H9 (cell line): ENCODE measurements around the gene HYI. TPM values are rescaled to one million over a fixed set of nuclear protein-coding genes. Genes with fewer than 3 reads are reported as not detected.

ENCODE experiments used
- DNase-seq: peaks from one replicate; pipeline ENCODE4 v3.0.0-alpha.2; 2017
- H2AFZ ChIP-seq: one replicate; pipeline ENCODE4 v1.6.1; 2013; ENCODE audit warnings: mild to moderate bottlenecking, low read length, control low read depth, moderate library complexity
- H2AK5ac ChIP-seq: 2 replicates; pipeline ENCODE4 v1.6.1; 2013; ENCODE audit warnings: low read length, control low read depth, mixed read lengths; ENCODE audit not compliant: insufficient read length
- H2BK120ac ChIP-seq: one replicate; pipeline ENCODE4 v1.6.1; 2013; ENCODE audit warnings: low read depth, mild to moderate bottlenecking, low read length, control low read depth, inconsistent platforms; ENCODE audit not compliant: poor library complexity, severe bottlenecking
- H2BK12ac ChIP-seq: 2 replicates; pipeline ENCODE4 v1.6.1; 2013; ENCODE audit warnings: low read length, control low read depth, mixed read lengths, low read depth; ENCODE audit not compliant: insufficient read length
- H2BK15ac ChIP-seq: 2 replicates; pipeline ENCODE4 v1.6.1; 2013; ENCODE audit warnings: low read depth, low read length, control low read depth
- H2BK20ac ChIP-seq: one replicate; pipeline ENCODE4 v1.6.1; 2013; ENCODE audit warnings: low read depth, mild to moderate bottlenecking, low read length, control low read depth, inconsistent platforms; ENCODE audit not compliant: poor library complexity, severe bottlenecking
- H2BK5ac ChIP-seq: 2 replicates; pipeline ENCODE4 v1.6.1; 2013; ENCODE audit warnings: low read length, control low read depth, mixed read lengths; ENCODE audit not compliant: insufficient read length
- H3K14ac ChIP-seq: 2 replicates; pipeline ENCODE4 v1.6.1; 2013; ENCODE audit warnings: low read length, control low read depth; ENCODE audit not compliant: insufficient read depth
- H3K18ac ChIP-seq: 2 replicates; pipeline ENCODE4 v1.6.1; 2013; ENCODE audit warnings: low read depth, mild to moderate bottlenecking, mixed read lengths, low read length, control low read depth; ENCODE audit not compliant: insufficient read length
- H3K23ac ChIP-seq: 2 replicates; pipeline ENCODE4 v1.6.1; 2013; ENCODE audit warnings: low read length, control low read depth, mixed read lengths, low read depth; ENCODE audit not compliant: insufficient read length
- H3K23me2 ChIP-seq: 2 replicates; pipeline ENCODE4 v1.6.1; 2013; ENCODE audit warnings: low read depth, mild to moderate bottlenecking, mixed read lengths, low read length, control low read depth; ENCODE audit not compliant: insufficient read length, poor library complexity, severe bottlenecking
- H3K27ac ChIP-seq: 2 replicates; pipeline ENCODE4 v1.5.1; 2013; ENCODE audit warnings: low read length, control low read depth, mixed read lengths, low read depth; ENCODE audit not compliant: insufficient read length
- H3K27me3 ChIP-seq: 2 replicates; pipeline ENCODE4 v1.6.1; 2013; ENCODE audit warnings: low read length, control low read depth, inconsistent platforms; ENCODE audit not compliant: insufficient read depth
- H3K4ac ChIP-seq: 2 replicates; pipeline ENCODE4 v1.6.1; 2013; ENCODE audit warnings: low read depth, mild to moderate bottlenecking, control low read depth, inconsistent platforms, low read length, moderate library complexity
- H3K4me1 ChIP-seq: 2 replicates; pipeline ENCODE4 v1.6.1; 2013; ENCODE audit warnings: low read length, control low read depth, inconsistent platforms; ENCODE audit not compliant: insufficient read depth
- H3K4me2 ChIP-seq: 2 replicates; pipeline ENCODE4 v1.6.1; 2013; ENCODE audit warnings: low read length, control low read depth, mixed read lengths; ENCODE audit not compliant: insufficient read length, insufficient read depth
- H3K56ac ChIP-seq: 2 replicates; pipeline ENCODE4 v1.6.1; 2013; ENCODE audit warnings: low read depth, mild to moderate bottlenecking, mixed read lengths, low read length, control low read depth; ENCODE audit not compliant: insufficient read length
- H3K79me1 ChIP-seq: 2 replicates; pipeline ENCODE4 v1.6.1; 2013; ENCODE audit warnings: low read depth, mild to moderate bottlenecking, moderate library complexity, low read length, control low read depth, inconsistent platforms; ENCODE audit not compliant: insufficient read depth, poor library complexity, severe bottlenecking
- H3K79me2 ChIP-seq: 2 replicates; pipeline ENCODE4 v1.6.1; 2013; ENCODE audit warnings: low read length, control low read depth, inconsistent platforms; ENCODE audit not compliant: insufficient read depth
- H3K9ac ChIP-seq: 2 replicates; pipeline ENCODE4 v1.6.1; 2013; ENCODE audit warnings: low read length, control low read depth, mixed read lengths; ENCODE audit not compliant: insufficient read length; ENCODE audit errors: extremely low read depth
- H3K9me3 ChIP-seq: one replicate; pipeline ENCODE4 v1.6.1; 2013; ENCODE audit warnings: low read depth, low read length, inconsistent platforms; ENCODE audit not compliant: control insufficient read depth
- H3T11ph ChIP-seq: one replicate; pipeline ENCODE4 v1.6.1; 2013; ENCODE audit warnings: mild to moderate bottlenecking, low read length, control low read depth, inconsistent platforms
- H4K20me1 ChIP-seq: one replicate; pipeline ENCODE4 v1.6.1; 2013; ENCODE audit not compliant: control insufficient read depth, insufficient read length, insufficient read depth
- H4K5ac ChIP-seq: 2 replicates; pipeline ENCODE4 v1.6.1; 2013; ENCODE audit warnings: low read depth, mild to moderate bottlenecking, mixed read lengths, low read length, control low read depth; ENCODE audit not compliant: insufficient read length
- H4K8ac ChIP-seq: replicated peaks from 2 replicates; pipeline ENCODE4 v1.6.1; 2013; ENCODE audit warnings: low read length, control low read depth, mixed read lengths, low read depth; ENCODE audit not compliant: insufficient read length
- H4K91ac ChIP-seq: 2 replicates; pipeline ENCODE4 v1.6.1; 2013; ENCODE audit warnings: low read depth, mild to moderate bottlenecking, moderate library complexity, mixed read lengths, low read length, control low read depth; ENCODE audit not compliant: insufficient read length
- H3K27ac Mint-ChIP-seq, 3 experiments: 2 replicates in 2 of 3; 3 replicates in 1 of 3; pipeline ENCODE4 v1.8.0; 2020 to 2021; ENCODE audit warnings: mixed read lengths in 3 of 3, mild to moderate bottlenecking in 1 of 3, moderate library complexity in 1 of 3
- H3K27me3 Mint-ChIP-seq: 2 replicates; pipeline ENCODE4 v1.8.0; 2021; ENCODE audit warnings: low read depth, mild to moderate bottlenecking, moderate library complexity, mixed read lengths
- H3K36me3 Mint-ChIP-seq, 3 experiments: 2 replicates in 2 of 3; 3 replicates in 1 of 3; pipeline ENCODE4 v1.8.0; 2020 to 2021; ENCODE audit warnings: low read depth in 3 of 3, mixed read lengths in 3 of 3; ENCODE audit not compliant: insufficient read depth in 1 of 3
- H3K4me1 Mint-ChIP-seq, 2 experiments: 2 replicates each; pipeline ENCODE4 v1.8.0; 2020; ENCODE audit warnings: mixed read lengths in 2 of 2
- H3K4me3 Mint-ChIP-seq, 2 experiments: 2 replicates in 1 of 2; 3 replicates in 1 of 2; pipeline ENCODE4 v1.8.0; 2020 to 2021; ENCODE audit warnings: mild to moderate bottlenecking in 2 of 2, mixed read lengths in 2 of 2, moderate library complexity in 1 of 2
- H3K9me3 Mint-ChIP-seq, 2 experiments: 2 replicates in 1 of 2; 3 replicates in 1 of 2; pipeline ENCODE4 v1.8.0; 2020; ENCODE audit warnings: mild to moderate bottlenecking in 2 of 2, mixed read lengths in 2 of 2, moderate library complexity in 1 of 2
- WGBS: extraction: QIAGEN DNeasy Blood & Tissue Kit; methylation state at CpG from one replicate; pipeline ENCODE4 v1.1.7; 2013; ENCODE audit warnings: missing lambda C conversion rate, low lambda C conversion rate, mixed read lengths; ENCODE audit not compliant: insufficient read length; ENCODE audit errors: extremely low coverage; 5-methylcytosine and 5-hydroxymethylcytosine counted together
- total RNA-seq: library from RNA; stranded (reverse); gene quantifications from 2 replicates; pipeline ENCODE4 v1.2.1, GENCODE V29; 2021
- TF ChIP-seq, protein P1 (sequence below): fragments of 200-600 bp; sonication (generic); conservative IDR thresholded peaks from 3 replicates; pipeline ENCODE4 v1.8.0; 2021; ENCODE audit warnings: antibody characterized with exemption, mild to moderate bottlenecking

The HYI gene
- total RNA-seq, 1 experiment from 2014 or later = 16.1 TPM

- H3K79me1 ChIP-seq = no peaks in the 10 kb centered on the region
- H3K27me3 ChIP-seq = no peaks in the 10 kb centered on the region
- H2BK5ac ChIP-seq = no peak overlapping the region
- H3K4ac ChIP-seq = no peak overlapping the region
- no peak overlapping the region for H3K56ac ChIP-seq
- DNase-seq = no peak
- H3K79me2 ChIP-seq = no peaks in the 10 kb centered on the region
- no peak overlapping the region for H3K9ac ChIP-seq
- no peak overlapping the region for H2BK12ac ChIP-seq
- no peaks in the 10 kb centered on the region for H3K23me2 ChIP-seq
- no peak overlapping the region; a peak in 1 of 7 replicates for H3K27ac Mint-ChIP-seq
- no peak overlapping the region for H2BK20ac ChIP-seq
- H3K27me3 Mint-ChIP-seq = no peaks in the 10 kb centered on the region
- WGBS = no CpG with 5 or more reads among the region's 14 CpGs
- H4K91ac ChIP-seq = no peak overlapping the region
- H3K14ac ChIP-seq = no peak overlapping the region
- no peaks in the 10 kb centered on the region for H4K20me1 ChIP-seq
- TF ChIP-seq, protein P1, sequence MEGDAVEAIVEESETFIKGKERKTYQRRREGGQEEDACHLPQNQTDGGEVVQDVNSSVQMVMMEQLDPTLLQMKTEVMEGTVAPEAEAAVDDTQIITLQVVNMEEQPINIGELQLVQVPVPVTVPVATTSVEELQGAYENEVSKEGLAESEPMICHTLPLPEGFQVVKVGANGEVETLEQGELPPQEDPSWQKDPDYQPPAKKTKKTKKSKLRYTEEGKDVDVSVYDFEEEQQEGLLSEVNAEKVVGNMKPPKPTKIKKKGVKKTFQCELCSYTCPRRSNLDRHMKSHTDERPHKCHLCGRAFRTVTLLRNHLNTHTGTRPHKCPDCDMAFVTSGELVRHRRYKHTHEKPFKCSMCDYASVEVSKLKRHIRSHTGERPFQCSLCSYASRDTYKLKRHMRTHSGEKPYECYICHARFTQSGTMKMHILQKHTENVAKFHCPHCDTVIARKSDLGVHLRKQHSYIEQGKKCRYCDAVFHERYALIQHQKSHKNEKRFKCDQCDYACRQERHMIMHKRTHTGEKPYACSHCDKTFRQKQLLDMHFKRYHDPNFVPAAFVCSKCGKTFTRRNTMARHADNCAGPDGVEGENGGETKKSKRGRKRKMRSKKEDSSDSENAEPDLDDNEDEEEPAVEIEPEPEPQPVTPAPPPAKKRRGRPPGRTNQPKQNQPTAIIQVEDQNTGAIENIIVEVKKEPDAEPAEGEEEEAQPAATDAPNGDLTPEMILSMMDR = no peak
- H3K9me3 Mint-ChIP-seq = no peaks in the 10 kb centered on the region
- no peak overlapping the region for H3K23ac ChIP-seq
- H3K4me1 Mint-ChIP-seq = peaks cover 2 to 3% of the 10 kb centered on the region in 2 experiments; a peak in 1 of 4 replicates
- H2BK15ac ChIP-seq = no peak overlapping the region
- no peak overlapping the region for H3K4me3 Mint-ChIP-seq
- peaks cover 25 to 78% (median 76%) of the 10 kb centered on the region in 3 experiments; a peak in 6 of 7 replicates for H3K36me3 Mint-ChIP-seq
- no peak overlapping the region for H3K18ac ChIP-seq
- no peaks in the 10 kb centered on the region for H3K9me3 ChIP-seq
- H2AFZ ChIP-seq = no peak overlapping the region
- H3K4me2 ChIP-seq = no peak overlapping the region
- no peak overlapping the region for H2AK5ac ChIP-seq
- no peak overlapping the region for H4K5ac ChIP-seq
- no peaks in the 10 kb centered on the region for H3K4me1 ChIP-seq
- no peak overlapping the region for H3K27ac ChIP-seq
- H4K8ac ChIP-seq = no peak overlapping the region
- H3T11ph ChIP-seq = no peak overlapping the region
- no peak overlapping the region for H2BK120ac ChIP-seq
Observed at GRCh38 chr1:43427524-43427923, 26.2 kb downstream of the HYI start.
